ENCODE data around the gene FAM131A.

DNA sequence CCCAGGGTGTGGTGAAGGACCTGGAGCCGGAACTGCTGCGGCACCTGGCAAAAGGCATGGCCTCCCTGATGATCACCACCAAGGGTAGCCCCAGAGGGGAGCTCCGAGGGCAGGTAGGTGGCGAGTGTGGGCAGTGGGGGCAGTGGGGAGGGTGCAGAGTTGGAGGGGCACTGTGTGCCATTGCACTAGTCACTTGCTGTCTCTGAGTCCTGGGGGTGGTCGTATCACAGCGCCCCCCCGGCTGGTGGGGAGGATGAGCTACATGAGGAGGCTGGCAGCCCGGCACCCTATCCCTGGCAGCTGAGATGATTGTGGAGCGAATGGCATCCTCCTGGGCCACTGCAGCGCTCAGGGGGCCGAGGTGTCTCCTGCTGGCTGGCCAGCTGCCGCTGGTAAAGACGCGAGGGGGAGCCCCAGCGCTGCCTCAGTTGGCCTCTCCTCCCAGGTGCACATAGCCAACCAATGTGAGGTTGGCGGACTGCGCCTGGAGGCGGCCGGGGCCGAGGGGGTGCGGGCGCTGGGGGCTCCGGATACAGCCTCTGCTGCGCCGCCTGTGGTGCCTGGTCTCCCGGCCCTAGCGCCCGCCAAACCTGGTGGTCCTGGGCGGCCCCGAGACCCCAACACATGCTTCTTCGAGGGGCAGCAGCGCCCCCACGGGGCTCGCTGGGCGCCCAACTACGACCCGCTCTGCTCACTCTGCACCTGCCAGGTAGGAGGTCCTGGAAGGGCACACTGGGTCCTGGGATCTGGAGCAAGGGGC, 48.8 kb downstream of the FAM131A start:
- TF ChIP-seq CTCF (IDR thresholded peaks at IDR 0.05): no peak
- TF ChIP-seq POLR2A (IDR thresholded peaks at IDR 0.05): no peak
